Measurements from ENCODE around the gene ATP7B.

DNA sequence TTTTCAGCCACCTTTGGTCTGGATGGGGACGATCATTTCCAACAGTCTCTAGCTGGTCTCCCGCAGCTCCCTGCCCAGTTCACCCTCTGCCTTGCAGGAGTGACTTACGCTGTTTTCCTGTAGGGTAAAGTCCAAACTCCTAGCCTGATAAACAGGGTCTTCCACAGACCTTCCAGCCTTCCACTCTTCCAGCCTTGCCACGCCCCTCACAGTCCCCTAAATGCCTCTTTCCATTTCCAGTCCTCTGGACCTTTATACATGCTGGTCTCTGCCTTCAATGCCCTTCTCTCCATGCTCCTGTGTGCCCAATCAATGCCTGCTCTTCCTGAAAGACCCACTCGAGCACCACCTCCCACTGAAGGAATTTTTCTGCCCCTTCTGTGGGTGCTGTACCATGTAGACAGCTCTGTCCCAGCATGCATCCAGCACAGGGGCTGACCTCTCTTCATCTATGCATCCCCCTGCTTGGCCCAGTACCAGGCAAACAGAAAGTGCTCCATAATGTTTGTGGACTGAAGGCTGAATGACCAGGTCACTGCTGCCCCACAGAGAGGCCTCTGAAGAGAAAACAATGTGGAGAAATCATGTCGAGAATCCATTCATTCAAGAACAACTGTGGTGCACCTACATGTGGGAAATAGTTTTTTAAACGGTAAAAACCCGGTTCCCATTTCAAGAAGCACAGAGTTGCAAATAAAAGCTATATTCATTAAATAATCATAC, 4.6 kb downstream of the ATP7B start:
- TF ChIP-seq, protein P1, sequence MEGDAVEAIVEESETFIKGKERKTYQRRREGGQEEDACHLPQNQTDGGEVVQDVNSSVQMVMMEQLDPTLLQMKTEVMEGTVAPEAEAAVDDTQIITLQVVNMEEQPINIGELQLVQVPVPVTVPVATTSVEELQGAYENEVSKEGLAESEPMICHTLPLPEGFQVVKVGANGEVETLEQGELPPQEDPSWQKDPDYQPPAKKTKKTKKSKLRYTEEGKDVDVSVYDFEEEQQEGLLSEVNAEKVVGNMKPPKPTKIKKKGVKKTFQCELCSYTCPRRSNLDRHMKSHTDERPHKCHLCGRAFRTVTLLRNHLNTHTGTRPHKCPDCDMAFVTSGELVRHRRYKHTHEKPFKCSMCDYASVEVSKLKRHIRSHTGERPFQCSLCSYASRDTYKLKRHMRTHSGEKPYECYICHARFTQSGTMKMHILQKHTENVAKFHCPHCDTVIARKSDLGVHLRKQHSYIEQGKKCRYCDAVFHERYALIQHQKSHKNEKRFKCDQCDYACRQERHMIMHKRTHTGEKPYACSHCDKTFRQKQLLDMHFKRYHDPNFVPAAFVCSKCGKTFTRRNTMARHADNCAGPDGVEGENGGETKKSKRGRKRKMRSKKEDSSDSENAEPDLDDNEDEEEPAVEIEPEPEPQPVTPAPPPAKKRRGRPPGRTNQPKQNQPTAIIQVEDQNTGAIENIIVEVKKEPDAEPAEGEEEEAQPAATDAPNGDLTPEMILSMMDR (IDR thresholded peaks at IDR 0.05; ENCODE audit: insufficient read depth, low read depth, low read length): no peak
- no peak for TF ChIP-seq EZH2 (IDR thresholded peaks at IDR 0.05; ENCODE audit: insufficient read depth, low read length)

Measured in astrocyte (in vitro differentiated cells and primary cell).